IMR-90 (cell line): ENCODE data around the gene COL2A1. TPM values are rescaled to one million over a fixed set of nuclear protein-coding genes. Genes with fewer than 3 reads are reported as not detected.

Experiments used
- ATAC-seq: fragments of 200-7000 bp; cut with Tn5 transposase; 2 replicates; pipeline ENCODE4 v1.9.1; 2020; ENCODE audit warnings: low read depth, mild to moderate bottlenecking, moderate library complexity
- BruUV-seq: library from RNA; stranded (reverse); fragments of 400-500 nt; replicated peaks from 2 replicates; lab custom pipeline; 2021; lab: Mats Ljungman, UMichigan
- CTCF ChIA-PET: fragments of 300-600 bp; formaldehyde crosslinking; extraction: SDS; loops from one replicate; lab custom pipeline; 2021; ENCODE audit warnings: antibody characterized with exemption; lab: Yijun Ruan, JAX
- POLR2A ChIA-PET: fragments of 300-600 bp; sonication (Branson Sonifier 250); formaldehyde crosslinking; loops from one replicate; lab custom pipeline; 2022; ENCODE audit warnings: antibody characterized with exemption; ENCODE audit not compliant: unreplicated experiment; lab: Charles Lee
- DNase-seq: peaks from one replicate; pipeline ENCODE4 v3.0.0; 2013
- H2AFZ ChIP-seq: replicated peaks from 2 replicates; pipeline ENCODE3; 2013; ENCODE audit warnings: low read length, mild to moderate bottlenecking; ENCODE audit not compliant: poor library complexity
- H2AK5ac ChIP-seq: 2 replicates; pipeline ENCODE4 v1.6.1; 2013; ENCODE audit warnings: low read depth, low read length, inconsistent platforms
- H2AK9ac ChIP-seq: replicated peaks from 2 replicates; pipeline ENCODE3; 2013; ENCODE audit warnings: mild to moderate bottlenecking, low read depth, low read length, moderate library complexity; ENCODE audit not compliant: poor library complexity
- H2BK120ac ChIP-seq: 2 replicates; pipeline ENCODE4 v1.6.1; 2013; ENCODE audit warnings: low read depth, low read length, inconsistent platforms
- H2BK15ac ChIP-seq: 3 replicates; pipeline ENCODE4 v1.6.1; 2013; ENCODE audit warnings: low read depth, low read length, inconsistent platforms
- H2BK20ac ChIP-seq: 2 replicates; pipeline ENCODE4 v1.6.1; 2013; ENCODE audit warnings: low read depth, mild to moderate bottlenecking, inconsistent platforms, low read length, moderate library complexity
- H2BK5ac ChIP-seq: 2 replicates; pipeline ENCODE4 v1.6.1; 2013; ENCODE audit warnings: mild to moderate bottlenecking, low read depth, low read length, inconsistent platforms; ENCODE audit not compliant: poor library complexity, severe bottlenecking
- H3K14ac ChIP-seq: replicated peaks from 2 replicates; pipeline ENCODE4 v1.6.1; 2013; ENCODE audit warnings: low read depth, low read length, inconsistent platforms
- H3K18ac ChIP-seq: 2 replicates; pipeline ENCODE4 v1.6.1; 2013; ENCODE audit warnings: low read depth, low read length, control low read depth
- H3K23ac ChIP-seq: 2 replicates; pipeline ENCODE4 v1.6.1; 2013; ENCODE audit warnings: low read depth, low read length, inconsistent platforms
- H3K27ac ChIP-seq: 2 replicates; pipeline ENCODE4 v1.5.1; 2013; ENCODE audit warnings: mild to moderate bottlenecking, control low read depth, low read length; ENCODE audit not compliant: insufficient read depth
- H3K27me3 ChIP-seq: 2 replicates; pipeline ENCODE4 v1.6.1; 2013; ENCODE audit warnings: low read length; ENCODE audit not compliant: control insufficient read depth, insufficient read depth
- H3K36me3 ChIP-seq: 2 replicates; pipeline ENCODE4 v1.6.1; 2013; ENCODE audit warnings: low read length, mixed read lengths; ENCODE audit not compliant: control insufficient read depth, insufficient read depth
- H3K4ac ChIP-seq: 2 replicates; pipeline ENCODE4 v1.6.1; 2013; ENCODE audit warnings: low read depth, low read length, inconsistent platforms
- H3K4me1 ChIP-seq: 2 replicates; pipeline ENCODE4 v1.6.1; 2013; ENCODE audit warnings: low read length, mixed read lengths; ENCODE audit not compliant: control insufficient read depth, insufficient read depth
- H3K4me2 ChIP-seq: 2 replicates; pipeline ENCODE4 v1.6.1; 2013; ENCODE audit warnings: low read depth, mild to moderate bottlenecking, control low read depth, low read length, moderate library complexity
- H3K4me3 ChIP-seq: 2 replicates; pipeline ENCODE4 v1.5.1; 2013; ENCODE audit warnings: low read depth, mild to moderate bottlenecking, control low read depth, low read length, moderate library complexity; ENCODE audit not compliant: insufficient read depth
- H3K56ac ChIP-seq: 2 replicates; pipeline ENCODE4 v1.6.1; 2013; ENCODE audit warnings: low read length, inconsistent platforms; ENCODE audit not compliant: insufficient read depth; ENCODE audit errors: extremely low read depth
- H3K79me1 ChIP-seq, 2 experiments: 2 replicates each; pipeline ENCODE4 v1.6.1; 2013; ENCODE audit warnings: low read length in 2 of 2, inconsistent platforms in 1 of 2, low read depth in 1 of 2
- H3K9ac ChIP-seq: 2 replicates; pipeline ENCODE4 v1.6.1; 2013; ENCODE audit warnings: low read depth, low read length, control low read depth
- H3K9me1 ChIP-seq: 2 replicates; pipeline ENCODE4 v1.6.1; 2013; ENCODE audit warnings: low read length, inconsistent platforms; ENCODE audit not compliant: insufficient read depth
- H3K9me3 ChIP-seq: 2 replicates; pipeline ENCODE4 v1.6.1; 2013; ENCODE audit warnings: low read length; ENCODE audit not compliant: control insufficient read depth, insufficient read depth
- H4K20me1 ChIP-seq: 2 replicates; pipeline ENCODE4 v1.6.1; 2013; ENCODE audit warnings: low read length, inconsistent platforms; ENCODE audit not compliant: insufficient read depth
- H4K5ac ChIP-seq: 2 replicates; pipeline ENCODE4 v1.6.1; 2013; ENCODE audit warnings: mild to moderate bottlenecking, low read depth, low read length, control low read depth
- H4K8ac ChIP-seq, 2 experiments: 2 replicates each; pipeline ENCODE4 v1.6.1; 2013; ENCODE audit warnings: low read depth in 2 of 2, low read length in 2 of 2, control low read depth in 1 of 2, inconsistent platforms in 1 of 2
- H4K91ac ChIP-seq: 2 replicates; pipeline ENCODE4 v1.6.1; 2013; ENCODE audit warnings: low read depth, low read length, inconsistent platforms; ENCODE audit not compliant: insufficient read depth
- BHLHE40 ChIP-seq: fragments of 150-350 bp; IDR thresholded peaks from 2 replicates; pipeline ENCODE4 v1.6.1; 2016; ENCODE audit warnings: mild to moderate bottlenecking, low read depth, low read length
- CEBPB ChIP-seq: IDR thresholded peaks from 2 replicates; pipeline ENCODE4 v1.6.1; 2012; ENCODE audit warnings: low read depth, low read length, improper control_type of control experiment
- FOS ChIP-seq: fragments of 150-350 bp; IDR thresholded peaks from 2 replicates; pipeline ENCODE4 v1.6.1; 2016; ENCODE audit warnings: low read depth, low read length
- MAFK ChIP-seq: IDR thresholded peaks from 2 replicates; pipeline ENCODE4 v1.6.1; 2012; ENCODE audit warnings: low read depth, low read length, improper control_type of control experiment
- MAZ ChIP-seq: IDR thresholded peaks from 2 replicates; pipeline ENCODE4 v1.6.1; 2012; ENCODE audit warnings: low read depth, mild to moderate bottlenecking, low read length, improper control_type of control experiment, moderate library complexity, borderline replicate concordance
- MXI1 ChIP-seq: IDR thresholded peaks from 2 replicates; pipeline ENCODE4 v1.6.1; 2012; ENCODE audit warnings: low read depth, mild to moderate bottlenecking, low read length, moderate library complexity, borderline replicate concordance
- NFE2L2 ChIP-seq: fragments of 150-350 bp; IDR thresholded peaks from 2 replicates; pipeline ENCODE4 v1.6.1; 2016; ENCODE audit warnings: low read depth, mild to moderate bottlenecking, low read length
- POLR2A ChIP-seq: IDR thresholded peaks from 2 replicates; pipeline ENCODE4 v1.6.1; 2012; ENCODE audit warnings: mild to moderate bottlenecking, low read depth, low read length
- RAD21 ChIP-seq: IDR thresholded peaks from 2 replicates; pipeline ENCODE4 v1.6.1; 2012; ENCODE audit warnings: low read length, improper control_type of control experiment
- RCOR1 ChIP-seq: IDR thresholded peaks from 2 replicates; pipeline ENCODE4 v1.6.1; 2012; ENCODE audit warnings: mild to moderate bottlenecking, low read length, improper control_type of control experiment; ENCODE audit not compliant: insufficient replicate concordance
- RFX5 ChIP-seq: IDR thresholded peaks from 2 replicates; pipeline ENCODE4 v1.8.0; 2012; ENCODE audit warnings: low read depth, mild to moderate bottlenecking, low read length, moderate library complexity
- SMC3 ChIP-seq: fragments of 150-350 bp; IDR thresholded peaks from 2 replicates; pipeline ENCODE4 v1.6.1; 2016; ENCODE audit warnings: low read depth, mild to moderate bottlenecking, antibody characterized with exemption, low read length, moderate library complexity
- USF2 ChIP-seq: fragments of 150-350 bp; IDR thresholded peaks from 2 replicates; pipeline ENCODE4 v1.6.1; 2017; ENCODE audit warnings: mild to moderate bottlenecking, antibody characterized with exemption, low read length, low read depth
- WGBS, 2 experiments: methylation state at CpG; one replicate each; pipeline versions ENCODE4 v1.1.5 to v1.1.7; 2013; ENCODE audit warnings: missing lambda C conversion rate in 2 of 2; ENCODE audit not compliant: insufficient read length in 1 of 2; ENCODE audit errors: extremely low coverage in 2 of 2; 5-methylcytosine and 5-hydroxymethylcytosine counted together
- dilution Hi-C: fragments of 300-500 bp; cut with HindIII; formaldehyde crosslinking; loops from one replicate; pipeline ENCODE4 v1.14.3; 2018; ENCODE audit warnings: low sequenced_read_pairs; ENCODE audit not compliant: unreplicated experiment
- in situ Hi-C: fragments of 300-500 bp; cut with MboI; formaldehyde crosslinking; loops from 3 replicates; pipeline ENCODE4 v1.14.3; 2019; ENCODE audit warnings: low sequenced_read_pairs, inconsistent platforms, mixed read lengths
- intact Hi-C: fragments of 100-400 bp; cut with micrococcal nuclease; formaldehyde crosslinking; loops from 2 replicates; pipeline ENCODE4 v1.10.0; 2022
- polyA plus RNA-seq, 3 experiments: library from polyadenylated mRNA; depleted of rRNA; stranded (reverse); fragments of >200 nt; gene quantifications; 2 replicates each; pipeline ENCODE4 v1.2.3, GENCODE V29; 2012; ENCODE audit warnings: low replicate concordance in 1 of 3
- total RNA-seq: library from RNA; depleted of rRNA; stranded (reverse); fragments of >200 nt; gene quantifications from 2 replicates; pipeline ENCODE4 v1.2.3, GENCODE V29; 2012
- TF ChIP-seq, protein P1 (sequence below): fragments of 150-350 bp; IDR thresholded peaks from 2 replicates; pipeline ENCODE4 v1.6.1; 2016; ENCODE audit warnings: low read depth, mild to moderate bottlenecking, low read length, moderate library complexity, borderline replicate concordance
- TF ChIP-seq, protein P2 (sequence below): conservative IDR thresholded peaks from 2 replicates; pipeline ENCODE4 v1.5.1; 2012; ENCODE audit warnings: mild to moderate bottlenecking, low read depth, low read length, improper control_type of control experiment

Gene COL2A1
- total and polyA plus RNA-seq, 2 of the 4 experiments (the other 2 are of a cell fraction): 0.05 TPM; not detected in 1

DNA sequence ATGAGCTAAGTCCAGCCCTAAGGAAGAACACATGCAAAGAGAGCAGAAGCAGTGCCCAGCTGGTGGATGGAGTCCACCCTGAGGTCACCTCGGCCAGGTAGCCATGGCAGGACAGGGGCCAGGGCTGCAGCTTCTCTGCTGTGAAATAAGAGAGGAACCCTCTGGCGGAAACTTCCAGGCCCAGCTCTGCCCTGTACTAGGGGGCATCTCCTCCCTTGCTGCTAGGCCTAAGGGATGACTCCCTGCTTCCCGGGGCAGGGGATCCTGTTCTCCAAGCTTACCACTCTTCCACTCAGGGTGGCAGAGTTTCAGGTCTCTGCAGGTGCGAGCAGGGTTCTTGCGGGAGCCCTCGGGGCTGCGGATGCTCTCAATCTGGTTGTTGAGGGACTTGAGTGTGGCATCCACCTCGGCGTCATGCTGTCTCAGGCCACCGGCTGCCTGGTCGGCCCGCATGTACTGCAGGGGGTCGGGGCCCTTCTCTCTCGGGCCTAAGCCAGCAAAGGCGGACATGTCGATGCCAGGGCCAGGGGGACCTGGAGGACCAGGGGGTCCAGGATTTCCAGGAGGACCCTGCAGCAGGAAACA lies 29.1 kb downstream of the COL2A1 start:
- Histone ChIP-seq H3K56ac (no peak overlapping the region), H3K4ac (no peak overlapping the region), H3K9ac (no peak overlapping the region), H2BK5ac (no peak overlapping the region), H3K4me1 (no peaks in the 10 kb centered on the region), H2BK120ac (no peak overlapping the region), H2AFZ (no peak overlapping the region), H4K20me1 (no peaks in the 10 kb centered on the region), H2AK5ac (no peak overlapping the region), H3K9me3 (no peaks in the 10 kb centered on the region), H4K91ac (no peak overlapping the region), H3K4me2 (no peak overlapping the region), H3K4me3 (no peak overlapping the region), H2BK15ac (no peak overlapping the region), H3K36me3 (no peaks in the 10 kb centered on the region), H4K8ac (no peak overlapping the region), H2AK9ac (no peak overlapping the region), H3K9me1 (no peaks in the 10 kb centered on the region), H2BK20ac (no peak overlapping the region), H3K18ac (no peak overlapping the region), H3K27me3 (peaks cover 30% of the 10 kb centered on the region), H4K5ac (no peak overlapping the region), H3K79me1 (no peaks in the 10 kb centered on the region), H3K27ac (no peak overlapping the region), H3K23ac (no peak overlapping the region), H3K14ac (no peak overlapping the region)
- DNase-seq: no peak
- in situ Hi-C loops (no loop called here), dilution Hi-C loops (no loop called here), intact Hi-C loops (no loop called here)
- POLR2A ChIA-PET: no interaction called here
- TF ChIP-seq SMC3 (no peak), MAZ (no peak), MXI1 (no peak), MAFK (no peak), RFX5 (no peak), POLR2A (no peak), CEBPB (no peak), NFE2L2 (no peak), RAD21 (no peak), USF2 (no peak), BHLHE40 (no peak), FOS (no peak), RCOR1 (no peak)
- TF ChIP-seq, protein P1, sequence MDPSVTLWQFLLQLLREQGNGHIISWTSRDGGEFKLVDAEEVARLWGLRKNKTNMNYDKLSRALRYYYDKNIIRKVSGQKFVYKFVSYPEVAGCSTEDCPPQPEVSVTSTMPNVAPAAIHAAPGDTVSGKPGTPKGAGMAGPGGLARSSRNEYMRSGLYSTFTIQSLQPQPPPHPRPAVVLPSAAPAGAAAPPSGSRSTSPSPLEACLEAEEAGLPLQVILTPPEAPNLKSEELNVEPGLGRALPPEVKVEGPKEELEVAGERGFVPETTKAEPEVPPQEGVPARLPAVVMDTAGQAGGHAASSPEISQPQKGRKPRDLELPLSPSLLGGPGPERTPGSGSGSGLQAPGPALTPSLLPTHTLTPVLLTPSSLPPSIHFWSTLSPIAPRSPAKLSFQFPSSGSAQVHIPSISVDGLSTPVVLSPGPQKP: no peak
- TF ChIP-seq, protein P2, sequence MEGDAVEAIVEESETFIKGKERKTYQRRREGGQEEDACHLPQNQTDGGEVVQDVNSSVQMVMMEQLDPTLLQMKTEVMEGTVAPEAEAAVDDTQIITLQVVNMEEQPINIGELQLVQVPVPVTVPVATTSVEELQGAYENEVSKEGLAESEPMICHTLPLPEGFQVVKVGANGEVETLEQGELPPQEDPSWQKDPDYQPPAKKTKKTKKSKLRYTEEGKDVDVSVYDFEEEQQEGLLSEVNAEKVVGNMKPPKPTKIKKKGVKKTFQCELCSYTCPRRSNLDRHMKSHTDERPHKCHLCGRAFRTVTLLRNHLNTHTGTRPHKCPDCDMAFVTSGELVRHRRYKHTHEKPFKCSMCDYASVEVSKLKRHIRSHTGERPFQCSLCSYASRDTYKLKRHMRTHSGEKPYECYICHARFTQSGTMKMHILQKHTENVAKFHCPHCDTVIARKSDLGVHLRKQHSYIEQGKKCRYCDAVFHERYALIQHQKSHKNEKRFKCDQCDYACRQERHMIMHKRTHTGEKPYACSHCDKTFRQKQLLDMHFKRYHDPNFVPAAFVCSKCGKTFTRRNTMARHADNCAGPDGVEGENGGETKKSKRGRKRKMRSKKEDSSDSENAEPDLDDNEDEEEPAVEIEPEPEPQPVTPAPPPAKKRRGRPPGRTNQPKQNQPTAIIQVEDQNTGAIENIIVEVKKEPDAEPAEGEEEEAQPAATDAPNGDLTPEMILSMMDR: no peak
- no TSS peak for BruUV-seq
- 90% methylated on average over 4 of the region's 16 CpGs; no CpG with 5 or more reads in 1 of the 2 experiments for WGBS, 2 experiments
- CTCF ChIA-PET: no interaction called here
- ATAC-seq: no peak
